Stimulated activated effector memory CD8-positive, alpha-beta T cell treated with anti-CD3 and anti-CD28 coated beads, Interleukin-12 subunit alpha, Interleukin-12 subunit beta, amount 100 ng/mL, for 72 hours (primary cell): ENCODE measurements around the gene SNAP91.
"Not testable (repeated sequence)": the region's sequence is repeated elsewhere in the genome, so short reads cannot be mapped to it uniquely, and the experiment has no call there.

Source experiments
- ATAC-seq: fragments of 150-1000 bp; cut with Tn5 transposase; 2 replicates; pipeline ENCODE4 v1.10.0; 2021
- DNase-seq, 2 donors: peaks; one replicate each; pipeline ENCODE4 v3.0.0; 2021 to 2022; ENCODE audit warnings: low spot score in 2 of 2
- H3K27ac Mint-ChIP-seq: one replicate; pipeline ENCODE4 v1.8.0; 2022; ENCODE audit warnings: mild to moderate bottlenecking, mixed read lengths
- H3K36me3 Mint-ChIP-seq: one replicate; pipeline ENCODE4 v1.8.0; 2022; ENCODE audit warnings: mild to moderate bottlenecking, mixed read lengths
- H3K4me1 Mint-ChIP-seq: one replicate; pipeline ENCODE4 v1.8.0; 2022; ENCODE audit warnings: mixed read lengths
- H3K4me3 Mint-ChIP-seq: one replicate; pipeline ENCODE4 v1.8.0; 2022; ENCODE audit warnings: mild to moderate bottlenecking, mixed read lengths
- H3K9me3 Mint-ChIP-seq: one replicate; pipeline ENCODE4 v1.8.0; 2022; ENCODE audit warnings: mixed read lengths

Gene SNAP91, protein sequence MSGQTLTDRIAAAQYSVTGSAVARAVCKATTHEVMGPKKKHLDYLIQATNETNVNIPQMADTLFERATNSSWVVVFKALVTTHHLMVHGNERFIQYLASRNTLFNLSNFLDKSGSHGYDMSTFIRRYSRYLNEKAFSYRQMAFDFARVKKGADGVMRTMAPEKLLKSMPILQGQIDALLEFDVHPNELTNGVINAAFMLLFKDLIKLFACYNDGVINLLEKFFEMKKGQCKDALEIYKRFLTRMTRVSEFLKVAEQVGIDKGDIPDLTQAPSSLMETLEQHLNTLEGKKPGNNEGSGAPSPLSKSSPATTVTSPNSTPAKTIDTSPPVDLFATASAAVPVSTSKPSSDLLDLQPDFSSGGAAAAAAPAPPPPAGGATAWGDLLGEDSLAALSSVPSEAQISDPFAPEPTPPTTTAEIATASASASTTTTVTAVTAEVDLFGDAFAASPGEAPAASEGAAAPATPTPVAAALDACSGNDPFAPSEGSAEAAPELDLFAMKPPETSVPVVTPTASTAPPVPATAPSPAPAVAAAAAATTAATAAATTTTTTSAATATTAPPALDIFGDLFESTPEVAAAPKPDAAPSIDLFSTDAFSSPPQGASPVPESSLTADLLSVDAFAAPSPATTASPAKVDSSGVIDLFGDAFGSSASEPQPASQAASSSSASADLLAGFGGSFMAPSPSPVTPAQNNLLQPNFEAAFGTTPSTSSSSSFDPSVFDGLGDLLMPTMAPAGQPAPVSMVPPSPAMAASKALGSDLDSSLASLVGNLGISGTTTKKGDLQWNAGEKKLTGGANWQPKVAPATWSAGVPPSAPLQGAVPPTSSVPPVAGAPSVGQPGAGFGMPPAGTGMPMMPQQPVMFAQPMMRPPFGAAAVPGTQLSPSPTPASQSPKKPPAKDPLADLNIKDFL

DNA sequence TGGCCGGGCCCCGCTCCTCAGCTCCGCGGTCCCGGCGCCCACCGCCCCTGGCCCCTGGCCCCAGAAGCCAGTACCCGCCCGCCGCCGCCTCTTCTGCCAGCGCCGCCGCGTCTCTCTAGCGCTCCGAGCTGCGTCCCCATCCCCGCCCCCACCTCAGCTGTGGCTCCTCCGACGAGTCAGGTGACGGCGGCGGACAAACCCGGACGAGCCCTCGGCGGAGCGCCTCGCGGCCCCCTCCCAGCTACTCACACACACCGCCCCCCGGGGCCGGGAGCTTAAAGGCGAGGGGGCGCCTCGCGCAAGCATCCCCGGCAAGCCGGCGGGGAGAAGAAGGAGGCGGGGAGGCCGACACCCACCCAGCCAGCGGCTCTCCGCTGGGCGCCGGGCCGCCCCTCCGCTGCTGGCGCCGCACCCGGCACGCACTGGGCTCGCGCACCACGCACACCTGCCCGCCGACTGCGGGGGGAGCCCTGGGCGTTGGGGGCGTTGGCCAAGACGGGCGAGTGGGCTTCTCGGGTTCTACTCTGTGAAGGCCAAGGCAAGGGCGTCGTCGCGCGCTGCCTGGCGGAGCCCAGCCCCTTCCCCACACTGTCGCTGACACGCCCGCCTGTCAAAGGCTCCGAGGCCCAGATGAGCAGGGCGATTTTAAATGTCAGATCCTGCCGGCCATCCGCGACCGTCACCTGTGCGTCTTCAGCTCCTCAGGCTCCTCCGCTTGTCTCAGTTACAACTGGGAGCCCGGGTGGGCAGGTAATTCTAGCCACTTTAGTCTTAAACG lies at the start of gene SNAP91:
SNAP91 (minus strand) TSS at position 132 of the 778 bp plus-strand sequence. CDS start 1,174 bp downstream, outside the sequence.
- no peaks in the 10 kb centered on the region for H3K4me1 Mint-ChIP-seq
- H3K36me3 Mint-ChIP-seq: no peaks in the 10 kb centered on the region
- peak within 1 kb of the TSS; percentile 56 for H3K4me3 Mint-ChIP-seq
- ATAC-seq (peak; percentile 13), DNase-seq (no peak)
- no peak within 1 kb of the TSS for H3K27ac Mint-ChIP-seq
- peaks cover 8% of the 10 kb centered on the region for H3K9me3 Mint-ChIP-seq

DNA sequence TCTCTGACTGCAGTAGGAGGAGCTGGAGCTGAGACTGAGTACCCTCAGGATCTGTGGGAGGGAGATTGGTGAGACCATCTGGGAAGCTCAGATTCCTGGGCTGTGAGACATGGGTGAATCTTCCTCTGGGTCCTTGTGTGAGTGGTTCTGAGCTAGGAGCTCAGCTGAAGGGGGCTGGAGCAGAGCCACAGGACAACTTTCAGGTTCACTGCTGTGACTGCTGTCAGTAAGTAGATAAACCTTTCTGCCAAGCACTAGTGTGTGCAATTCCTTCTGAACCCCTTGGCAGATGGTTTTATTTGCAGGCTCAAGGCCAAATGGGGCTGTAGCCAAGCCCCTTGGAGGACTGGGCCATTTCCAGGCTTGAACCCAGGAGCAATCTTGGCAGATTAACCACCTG lies 49.6 kb upstream of the SNAP91 start:
- no peak overlapping the region for H3K27ac Mint-ChIP-seq
- H3K4me3 Mint-ChIP-seq: no peak overlapping the region
- peaks cover 24% of the 10 kb centered on the region for H3K9me3 Mint-ChIP-seq
- H3K36me3 Mint-ChIP-seq: no peaks in the 10 kb centered on the region
- ATAC-seq (no peak), DNase-seq (no peak)
- no peaks in the 10 kb centered on the region for H3K4me1 Mint-ChIP-seq

DNA sequence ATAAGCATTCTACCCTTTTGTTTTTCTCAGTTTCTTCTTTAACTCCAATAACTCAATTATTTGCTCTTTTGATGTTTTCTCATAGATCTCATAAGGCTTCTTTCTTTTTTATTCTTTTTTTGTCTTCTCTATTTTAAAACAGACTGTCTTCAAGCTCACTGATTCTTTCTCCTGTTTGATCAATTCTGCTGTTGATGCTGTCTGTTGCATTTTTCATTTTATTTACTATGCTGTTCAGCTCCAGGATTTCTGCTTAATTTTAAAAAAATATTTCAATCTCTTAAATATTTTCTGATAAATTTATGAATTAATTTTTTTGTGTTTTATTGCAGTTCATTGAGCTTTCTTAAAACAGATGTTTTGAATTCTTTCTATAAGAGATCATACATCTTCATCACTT lies 48.1 kb upstream of the SNAP91 start:
- DNase-seq: no peak
- Mint-ChIP-seq H3K9me3 (peaks cover 24% of the 10 kb centered on the region), H3K36me3 (no peaks in the 10 kb centered on the region), H3K27ac (no peak overlapping the region), H3K4me3 (no peak overlapping the region), H3K4me1 (no peaks in the 10 kb centered on the region)
- no peak for ATAC-seq

DNA sequence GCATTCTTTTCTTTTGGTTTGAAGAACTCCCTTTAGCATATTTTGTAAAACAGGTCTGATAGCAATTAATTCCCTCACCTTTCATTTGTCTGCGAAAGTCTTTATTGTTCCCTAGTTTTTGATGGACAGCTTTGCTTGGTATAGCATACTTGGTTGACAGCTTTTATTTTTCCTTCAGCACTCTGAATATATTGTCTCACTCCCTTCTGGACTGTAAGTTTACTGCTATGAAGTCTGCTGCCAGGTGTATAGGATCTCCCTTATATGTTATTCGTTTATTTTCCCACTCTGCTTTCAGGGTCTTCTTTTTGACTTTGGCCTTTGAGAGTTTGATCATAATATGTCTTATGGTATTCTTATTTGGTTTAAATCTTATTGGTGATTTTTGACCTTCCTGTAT lies 47.7 kb upstream of the SNAP91 start:
- ATAC-seq: no peak
- Mint-ChIP-seq H3K4me1 (no peaks in the 10 kb centered on the region), H3K9me3 (peaks cover 24% of the 10 kb centered on the region), H3K4me3 (no peak overlapping the region), H3K27ac (no peak overlapping the region), H3K36me3 (no peaks in the 10 kb centered on the region)
- DNase-seq: no peak

DNA sequence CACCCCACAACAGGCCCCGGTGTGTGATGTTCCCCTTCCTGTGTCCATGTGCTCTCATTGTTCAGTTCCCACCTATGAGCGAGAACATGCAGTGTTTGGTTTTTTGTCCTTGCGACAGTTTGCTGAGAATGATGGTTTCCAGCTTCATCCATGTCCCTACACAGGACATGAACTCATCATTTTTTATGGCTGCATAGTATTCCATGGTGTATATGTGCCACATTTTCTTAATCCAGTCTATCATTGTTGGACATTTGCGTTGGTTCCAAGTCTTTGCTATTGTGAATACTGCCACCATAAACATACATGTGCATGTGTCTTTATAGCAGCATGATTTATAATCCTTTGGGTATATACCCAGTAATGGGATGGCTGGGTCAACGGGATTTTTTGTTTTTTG lies 43.5 kb upstream of the SNAP91 start:
- not testable (repeated sequence) for H3K36me3 Mint-ChIP-seq, H3K27ac Mint-ChIP-seq, DNase-seq, H3K4me1 Mint-ChIP-seq, H3K4me3 Mint-ChIP-seq, ATAC-seq
- peaks cover 22% of the 10 kb centered on the region for H3K9me3 Mint-ChIP-seq

DNA sequence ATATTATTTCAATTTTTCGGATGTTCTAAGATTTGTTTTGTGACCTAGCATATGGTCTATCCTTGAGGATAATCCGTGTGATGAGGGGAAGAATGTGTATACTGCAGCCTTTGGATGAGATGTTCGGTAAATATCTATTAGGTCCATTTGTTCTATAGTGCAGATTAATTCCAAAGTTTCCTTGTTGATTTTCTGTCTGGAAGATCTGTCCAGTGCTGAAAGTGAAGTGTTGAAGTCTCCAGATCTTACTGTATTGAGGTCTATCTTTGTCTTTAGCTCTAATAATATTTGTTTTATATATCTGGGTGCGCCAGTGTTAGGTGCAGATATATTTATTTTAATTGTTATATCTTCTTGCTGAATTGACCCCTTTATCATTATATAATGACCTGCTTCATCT lies 32.2 kb upstream of the SNAP91 start:
- H3K4me3 Mint-ChIP-seq: no peak overlapping the region
- no peak overlapping the region for H3K27ac Mint-ChIP-seq
- H3K9me3 Mint-ChIP-seq: peaks cover 8% of the 10 kb centered on the region
- H3K36me3 Mint-ChIP-seq: no peaks in the 10 kb centered on the region
- ATAC-seq (no peak), DNase-seq (no peak)
- no peaks in the 10 kb centered on the region for H3K4me1 Mint-ChIP-seq

DNA sequence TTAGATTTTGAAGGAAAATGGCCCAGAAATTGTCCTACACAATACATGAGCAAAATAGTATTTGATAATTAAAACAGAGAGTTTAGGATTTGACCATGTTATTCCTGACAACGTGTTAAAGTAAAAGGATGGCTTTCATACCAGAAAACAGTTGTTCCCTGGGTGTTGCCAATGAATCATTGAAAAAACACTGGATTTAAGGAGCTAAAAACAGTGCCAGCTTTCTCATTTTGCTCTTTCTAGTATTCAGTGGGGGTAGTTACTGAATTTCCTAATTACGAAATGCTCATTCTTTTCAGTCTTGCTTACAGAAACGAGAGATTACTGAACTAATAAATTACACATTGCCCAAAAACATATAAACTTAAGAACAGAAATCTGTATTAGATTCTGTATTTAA lies 26.6 kb upstream of the SNAP91 start:
- DNase-seq (no peak), ATAC-seq (no peak)
- Mint-ChIP-seq H3K4me1 (no peaks in the 10 kb centered on the region), H3K36me3 (no peaks in the 10 kb centered on the region), H3K9me3 (peaks cover 3% of the 10 kb centered on the region), H3K27ac (no peak overlapping the region), H3K4me3 (no peak overlapping the region)

DNA sequence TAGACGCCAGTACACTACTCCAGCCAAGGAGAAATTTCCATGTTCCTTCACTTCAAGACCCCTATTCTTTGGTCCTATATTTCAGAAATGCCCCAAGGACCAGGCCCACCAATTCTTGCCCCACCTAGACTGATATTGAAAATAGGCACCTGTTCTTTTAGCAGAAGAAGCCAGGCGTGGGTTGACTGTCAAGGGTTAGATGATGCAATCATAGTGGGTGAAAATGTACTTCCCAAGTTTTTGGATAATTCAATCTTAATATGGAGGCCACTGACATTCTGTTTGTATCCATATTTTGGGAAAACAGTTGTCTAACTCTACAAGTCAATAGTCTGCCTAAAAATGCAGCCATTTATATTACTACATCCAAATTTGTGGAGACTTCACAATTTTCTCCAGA lies 21.0 kb upstream of the SNAP91 start:
- DNase-seq: no peak
- no peak overlapping the region for H3K4me3 Mint-ChIP-seq
- H3K9me3 Mint-ChIP-seq: no peaks in the 10 kb centered on the region
- no peaks in the 10 kb centered on the region for H3K4me1 Mint-ChIP-seq
- no peaks in the 10 kb centered on the region for H3K36me3 Mint-ChIP-seq
- H3K27ac Mint-ChIP-seq: no peak overlapping the region
- no peak for ATAC-seq

DNA sequence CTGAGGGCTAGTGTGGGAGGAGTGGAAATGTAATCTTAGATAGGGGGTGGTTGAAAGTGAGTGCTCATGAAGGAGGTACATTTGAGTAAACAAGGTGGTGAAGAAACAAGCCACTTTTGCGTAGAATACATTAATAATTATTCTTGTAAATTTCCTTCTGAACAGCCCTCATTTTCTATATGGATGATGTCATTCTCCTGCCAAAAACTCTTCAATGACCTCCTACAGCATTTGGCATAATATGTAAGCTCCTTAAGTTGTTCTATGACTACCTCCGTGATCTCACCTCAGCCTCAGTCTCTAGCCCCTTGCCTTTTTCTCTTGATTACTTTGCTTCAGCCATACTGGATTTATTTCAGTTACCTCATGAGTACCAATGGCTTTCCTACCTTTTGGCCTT lies 14.0 kb upstream of the SNAP91 start:
- no peak for DNase-seq
- Mint-ChIP-seq H3K36me3 (no peaks in the 10 kb centered on the region), H3K9me3 (no peaks in the 10 kb centered on the region), H3K4me3 (no peak overlapping the region), H3K4me1 (no peaks in the 10 kb centered on the region), H3K27ac (no peak overlapping the region)
- ATAC-seq: no peak

DNA sequence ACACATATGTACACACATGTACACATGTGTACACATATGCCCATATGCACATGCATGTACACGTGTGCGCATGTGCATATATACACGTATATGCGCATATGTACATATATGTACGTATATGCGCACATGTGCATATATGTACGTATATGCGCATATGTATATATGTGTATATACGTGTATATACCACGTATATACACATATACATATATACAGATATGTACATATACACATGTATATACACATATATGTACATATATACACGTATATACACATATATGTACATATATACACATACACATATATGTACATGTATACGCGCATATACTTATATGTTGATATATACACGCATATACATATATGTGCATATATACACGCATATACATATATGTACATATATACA lies 8.9 kb upstream of the SNAP91 start:
- ATAC-seq (no peak), DNase-seq (no peak)
- no peaks in the 10 kb centered on the region for H3K9me3 Mint-ChIP-seq
- no peaks in the 10 kb centered on the region for H3K4me1 Mint-ChIP-seq
- H3K27ac Mint-ChIP-seq: no peak overlapping the region
- H3K4me3 Mint-ChIP-seq: no peak overlapping the region
- no peaks in the 10 kb centered on the region for H3K36me3 Mint-ChIP-seq

DNA sequence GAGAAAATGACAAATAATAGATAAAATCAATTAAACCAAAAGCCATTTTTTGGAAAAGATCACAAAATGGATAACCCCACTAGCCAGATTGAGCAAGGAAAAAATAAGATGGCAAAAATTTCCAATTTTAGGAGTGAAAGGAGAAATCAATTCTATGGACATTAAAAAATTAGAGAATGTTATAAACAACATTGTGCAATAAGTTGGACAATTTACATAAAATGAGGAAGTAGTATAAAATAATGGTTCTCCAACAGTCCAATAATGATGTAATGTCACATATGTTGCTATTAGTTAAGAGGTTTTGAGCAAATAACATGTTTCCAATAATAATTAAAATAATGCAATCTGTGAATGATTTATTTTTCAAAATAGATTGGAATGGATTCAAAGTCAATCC lies 3.1 kb upstream of the SNAP91 start:
- no peak overlapping the region for H3K27ac Mint-ChIP-seq
- peaks cover 8% of the 10 kb centered on the region for H3K9me3 Mint-ChIP-seq
- H3K36me3 Mint-ChIP-seq: no peaks in the 10 kb centered on the region
- no peak overlapping the region for H3K4me3 Mint-ChIP-seq
- no peak for ATAC-seq
- DNase-seq: no peak
- H3K4me1 Mint-ChIP-seq: no peaks in the 10 kb centered on the region

DNA sequence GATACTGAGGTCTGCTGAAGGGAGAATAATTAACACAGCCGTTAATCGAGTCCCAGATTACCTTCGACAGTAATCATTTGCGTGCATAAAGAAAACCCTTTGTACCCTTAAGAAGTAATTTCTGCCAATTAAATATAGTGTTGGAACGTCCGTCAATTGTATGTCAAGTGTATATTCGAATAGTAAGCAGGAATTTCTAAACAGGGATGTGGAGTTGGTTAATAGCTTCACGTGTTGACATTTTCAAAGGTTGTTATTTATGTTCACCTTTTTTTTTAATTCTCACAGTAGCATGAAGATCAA lies 798 bp upstream of the SNAP91 start:
- no peak for ATAC-seq
- Mint-ChIP-seq H3K4me1 (no peaks in the 10 kb centered on the region), H3K36me3 (no peaks in the 10 kb centered on the region), H3K9me3 (peaks cover 8% of the 10 kb centered on the region), H3K27ac (no peak overlapping the region), H3K4me3 (peak overlapping the region; percentile 56)
- no peak for DNase-seq

DNA sequence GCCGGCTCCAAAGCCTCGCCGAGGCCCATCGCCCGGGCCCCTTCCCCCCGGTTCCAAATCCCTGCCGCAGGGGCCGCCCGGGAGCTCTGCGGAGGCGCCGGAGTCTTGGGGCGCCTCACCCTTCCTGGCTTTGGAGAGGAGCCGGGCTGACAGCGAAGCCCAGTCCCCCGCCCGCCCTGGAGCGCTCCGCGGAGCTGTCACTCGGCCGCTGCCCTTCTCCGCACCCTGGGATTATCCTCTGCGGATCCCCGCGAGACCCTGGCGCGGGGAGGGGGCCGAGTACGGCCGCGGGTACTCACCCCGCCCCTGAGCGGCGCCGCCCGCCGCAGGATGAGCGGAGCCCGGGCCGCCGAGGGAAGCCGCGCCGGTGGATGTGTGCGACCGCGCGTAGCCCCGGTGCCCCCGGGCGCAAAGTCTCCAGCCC lies 343 bp downstream of the SNAP91 start:
- H3K27ac Mint-ChIP-seq: no peak overlapping the region
- no peak for DNase-seq
- peak; percentile 37 for ATAC-seq
- no peaks in the 10 kb centered on the region for H3K4me1 Mint-ChIP-seq
- no peak overlapping the region for H3K4me3 Mint-ChIP-seq
- H3K9me3 Mint-ChIP-seq: peaks cover 8% of the 10 kb centered on the region
- no peaks in the 10 kb centered on the region for H3K36me3 Mint-ChIP-seq

DNA sequence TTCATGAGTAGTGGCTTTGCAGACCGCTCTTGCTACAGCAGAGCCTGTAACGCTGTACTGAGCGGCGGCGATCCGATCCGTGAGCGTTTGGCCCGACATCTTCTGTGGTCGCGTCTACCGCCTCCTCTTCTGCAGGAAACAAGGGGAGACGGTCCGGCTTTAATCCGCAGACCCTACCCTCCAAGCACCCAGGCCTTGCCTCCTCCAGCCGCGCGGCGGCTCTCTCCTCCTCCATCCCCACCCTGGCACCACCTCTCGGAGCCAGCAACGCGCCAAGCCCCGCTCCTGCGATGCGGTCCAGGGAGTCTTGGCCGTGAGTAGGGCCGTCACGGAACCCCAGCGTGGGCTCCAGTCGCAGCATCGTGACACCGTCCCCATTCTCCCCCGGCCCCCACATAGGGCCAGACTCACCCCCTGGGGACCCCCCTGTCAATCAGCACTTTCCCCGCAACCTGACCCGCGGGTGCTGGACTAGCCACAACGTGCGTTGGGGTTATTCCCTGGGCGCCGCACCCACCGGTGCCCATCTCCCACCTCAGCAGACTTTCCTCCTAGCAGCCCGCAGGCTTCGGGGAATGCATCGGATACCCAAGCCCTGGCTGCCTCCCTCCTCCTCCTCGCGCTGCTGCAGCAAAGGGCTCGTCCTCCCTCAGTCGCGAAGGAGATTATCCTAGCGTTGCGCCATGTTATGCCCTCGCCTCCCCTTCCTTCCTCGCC lies 914 bp downstream of the SNAP91 start:
- Mint-ChIP-seq H3K4me1 (no peaks in the 10 kb centered on the region), H3K27ac (no peak overlapping the region), H3K36me3 (no peaks in the 10 kb centered on the region), H3K4me3 (no peak overlapping the region), H3K9me3 (peaks cover 8% of the 10 kb centered on the region)
- DNase-seq (no peak), ATAC-seq (peak; percentile 34)

DNA sequence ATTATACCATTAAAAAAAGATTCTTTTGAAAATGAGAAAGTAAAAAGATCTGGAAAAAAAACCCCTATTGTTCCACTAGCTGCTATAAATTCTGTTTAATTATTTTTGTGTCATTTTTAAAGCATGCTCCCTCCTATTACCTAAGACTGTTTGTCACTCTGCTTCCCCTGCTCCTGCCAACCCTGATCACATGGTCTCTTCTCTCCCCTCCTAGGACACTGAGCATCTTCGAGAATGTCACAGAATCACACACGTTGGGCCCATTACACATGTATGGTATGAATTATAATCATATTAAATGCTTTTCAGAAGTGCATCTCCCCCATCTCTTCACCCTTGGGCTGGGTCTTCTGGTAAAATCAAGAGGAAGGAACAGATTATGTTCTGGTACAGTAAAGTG lies 6.2 kb downstream of the SNAP91 start:
- no peaks in the 10 kb centered on the region for H3K36me3 Mint-ChIP-seq
- H3K9me3 Mint-ChIP-seq: no peaks in the 10 kb centered on the region
- no peaks in the 10 kb centered on the region for H3K4me1 Mint-ChIP-seq
- ATAC-seq: no peak
- H3K27ac Mint-ChIP-seq: no peak overlapping the region
- no peak for DNase-seq
- H3K4me3 Mint-ChIP-seq: no peak overlapping the region
